Tibial nerve (tissue), 4 donors: ENCODE data around the gene PLEKHA7.

Source experiments
- EP300 ChIP-seq, 2 donors: sonication (generic); formaldehyde crosslinking; IDR thresholded peaks; one replicate each; pipeline ENCODE4 v1.6.1; 2017; ENCODE audit warnings: antibody characterized with exemption in 2 of 2, mild to moderate bottlenecking in 1 of 2
- POLR2A ChIP-seq, 2 donors: fragments of 450-650 bp; IDR thresholded peaks; one replicate each; pipeline ENCODE4 v1.6.1; 2017; ENCODE audit warnings: antibody characterized with exemption in 2 of 2, mild to moderate bottlenecking in 2 of 2, moderate library complexity in 2 of 2
- TF ChIP-seq, protein P1 (sequence below), 5 experiments: fragments of 200-600 bp in 3 of 5; fragments of 450-650 bp in 2 of 5; sonication (generic) in 3 of 5; IDR thresholded peaks; one replicate each; pipeline ENCODE4 v1.5.1; 2016 to 2019; ENCODE audit warnings: antibody characterized with exemption in 5 of 5, mild to moderate bottlenecking in 3 of 5, moderate library complexity in 2 of 5

DNA sequence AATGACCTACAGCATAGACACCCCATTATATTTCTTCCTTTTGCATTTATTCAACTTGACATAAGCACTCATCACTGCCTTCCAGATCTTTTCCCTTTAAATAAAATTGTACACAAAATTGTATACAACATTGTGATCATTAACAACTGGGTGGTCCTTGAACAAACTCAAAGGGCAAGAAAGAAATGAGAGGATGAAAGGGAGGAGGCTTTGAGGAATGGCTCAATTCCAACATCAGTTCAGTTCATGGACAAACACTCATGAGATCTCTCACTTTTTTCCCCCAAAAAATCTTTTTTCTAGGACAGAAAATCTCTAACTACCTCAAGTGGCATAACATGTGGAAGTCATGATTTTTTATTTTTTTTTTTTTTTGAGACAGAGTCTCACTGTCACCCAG lies 113.7 kb downstream of the PLEKHA7 start:
- TF ChIP-seq POLR2A (IDR thresholded peaks at IDR 0.05) (no peak), EP300 (IDR thresholded peaks at IDR 0.05) (no peak)
- TF ChIP-seq, protein P1, sequence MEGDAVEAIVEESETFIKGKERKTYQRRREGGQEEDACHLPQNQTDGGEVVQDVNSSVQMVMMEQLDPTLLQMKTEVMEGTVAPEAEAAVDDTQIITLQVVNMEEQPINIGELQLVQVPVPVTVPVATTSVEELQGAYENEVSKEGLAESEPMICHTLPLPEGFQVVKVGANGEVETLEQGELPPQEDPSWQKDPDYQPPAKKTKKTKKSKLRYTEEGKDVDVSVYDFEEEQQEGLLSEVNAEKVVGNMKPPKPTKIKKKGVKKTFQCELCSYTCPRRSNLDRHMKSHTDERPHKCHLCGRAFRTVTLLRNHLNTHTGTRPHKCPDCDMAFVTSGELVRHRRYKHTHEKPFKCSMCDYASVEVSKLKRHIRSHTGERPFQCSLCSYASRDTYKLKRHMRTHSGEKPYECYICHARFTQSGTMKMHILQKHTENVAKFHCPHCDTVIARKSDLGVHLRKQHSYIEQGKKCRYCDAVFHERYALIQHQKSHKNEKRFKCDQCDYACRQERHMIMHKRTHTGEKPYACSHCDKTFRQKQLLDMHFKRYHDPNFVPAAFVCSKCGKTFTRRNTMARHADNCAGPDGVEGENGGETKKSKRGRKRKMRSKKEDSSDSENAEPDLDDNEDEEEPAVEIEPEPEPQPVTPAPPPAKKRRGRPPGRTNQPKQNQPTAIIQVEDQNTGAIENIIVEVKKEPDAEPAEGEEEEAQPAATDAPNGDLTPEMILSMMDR (IDR thresholded peaks at IDR 0.05): no peak
